GM12892 (cell line): ENCODE measurements around the gene LCN15.

Experiments
- POLR2A ChIP-seq: IDR thresholded peaks from 2 replicates; pipeline ENCODE4 v1.6.1; 2011; ENCODE audit warnings: low read depth, low read length, control low read depth
- TAF1 ChIP-seq: IDR thresholded peaks from 2 replicates; pipeline ENCODE4 v1.6.1; 2011; ENCODE audit warnings: low read depth, mild to moderate bottlenecking, control low read depth, low read length, borderline replicate concordance

DNA sequence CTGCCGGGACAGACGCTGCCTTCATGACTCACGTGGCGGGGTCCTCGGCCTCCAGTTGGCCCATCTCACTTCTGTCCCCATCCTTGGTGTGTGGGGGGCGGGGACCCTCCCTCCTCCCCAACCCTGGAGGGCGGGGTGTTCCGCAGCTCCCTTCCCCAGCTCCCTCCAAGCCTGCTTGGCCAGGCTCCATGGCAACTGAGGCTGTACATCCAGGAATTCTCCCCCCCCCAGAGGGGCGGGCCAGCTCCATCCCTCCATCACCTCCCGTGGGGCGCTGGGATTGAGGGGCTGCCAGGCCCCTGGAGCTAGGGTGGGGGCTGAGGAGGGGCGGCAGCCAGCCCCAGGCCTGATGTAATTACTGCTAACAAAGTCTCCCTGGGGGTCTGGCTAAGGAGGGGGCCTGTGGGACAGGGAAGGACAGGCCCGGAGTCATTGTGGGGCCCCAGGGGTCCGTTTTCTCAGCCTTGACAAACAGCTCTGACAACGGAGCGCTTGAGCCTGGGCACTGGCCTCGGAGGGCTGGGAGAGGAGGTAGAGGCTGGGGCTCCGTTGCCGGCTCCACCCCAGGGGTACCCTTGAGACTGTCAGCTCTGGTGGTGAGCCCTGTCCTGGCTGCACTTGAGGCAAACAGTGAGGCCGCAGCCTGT, 43.9 kb downstream of the LCN15 start:
- TF ChIP-seq POLR2A (no peak), TAF1 (no peak)
